HepG2 (cell line): ENCODE measurements around the gene CEP57L1. TPM values are rescaled to one million over a fixed set of nuclear protein-coding genes. Genes with fewer than 3 reads are reported as not detected.
A peak's percentile ranks its signal among the peaks of the same experiment; 100 is the strongest.

ENCODE experiments used
- ARHGAP35 ChIP-seq: sonication (generic); formaldehyde crosslinking; IDR thresholded peaks from 2 replicates; pipeline ENCODE4 v1.9.0; 2022; ENCODE audit warnings: mild to moderate bottlenecking, inconsistent platforms, moderate library complexity, missing genetic modification reagents, borderline replicate concordance
- ASH2L ChIP-seq: fragments of 300-600, 200-600 bp; sonication (generic); IDR thresholded peaks from 2 replicates; pipeline ENCODE4 v1.7.0; 2017; ENCODE audit warnings: low read depth, mild to moderate bottlenecking, moderate library complexity, mixed read lengths, low read length; ENCODE audit not compliant: insufficient read length
- CREM ChIP-seq, 2 experiments: sonication (generic) in 1 of 2; formaldehyde crosslinking in 1 of 2; IDR thresholded peaks; 2 replicates each; pipeline versions ENCODE4 v1.4.0 to v1.6.1; 2016 to 2020; ENCODE audit warnings: antibody characterized with exemption in 1 of 2, mild to moderate bottlenecking in 1 of 2, missing genetic modification reagents in 1 of 2
- HNRNPK ChIP-seq: fragments of 200-400 bp; formaldehyde crosslinking; IDR thresholded peaks from 2 replicates; pipeline ENCODE4 v1.6.1; 2018; ENCODE audit warnings: low read length, low read depth, moderate library complexity, mild to moderate bottlenecking; ENCODE audit not compliant: poor library complexity, severe bottlenecking
- HOXA7 ChIP-seq: sonication (generic); formaldehyde crosslinking; IDR thresholded peaks from 2 replicates; pipeline ENCODE4 v1.8.1; 2022; ENCODE audit warnings: mild to moderate bottlenecking, missing genetic modification reagents, moderate library complexity
- JARID2 ChIP-seq: sonication (generic); formaldehyde crosslinking; IDR thresholded peaks from 2 replicates; pipeline ENCODE4 v1.8.1; 2023; ENCODE audit warnings: missing genetic modification reagents, inconsistent platforms; ENCODE audit not compliant: insufficient replicate concordance
- KLF12 ChIP-seq: sonication (generic); formaldehyde crosslinking; IDR thresholded peaks from 2 replicates; pipeline ENCODE4 v1.4.0; 2020; ENCODE audit warnings: missing genetic modification reagents, borderline replicate concordance
- NR2C2 ChIP-seq: sonication (generic); formaldehyde crosslinking; IDR thresholded peaks from 2 replicates; pipeline ENCODE4 v1.4.0; 2020; ENCODE audit warnings: missing genetic modification reagents, mild to moderate bottlenecking, moderate library complexity, borderline replicate concordance
- RNF2 ChIP-seq: fragments of 450-650 bp; conservative IDR thresholded peaks from 2 replicates; pipeline ENCODE4 v1.6.1; 2016; ENCODE audit warnings: low read depth
- SOX6 ChIP-seq, 2 experiments: fragments of 450-650 bp in 1 of 2; sonication (generic) in 1 of 2; formaldehyde crosslinking in 1 of 2; IDR thresholded peaks; 2 replicates each; pipeline versions ENCODE4 v1.4.0 to v1.6.1; 2017 to 2020; ENCODE audit warnings: antibody characterized with exemption in 1 of 2, mild to moderate bottlenecking in 1 of 2, missing genetic modification reagents in 1 of 2
- ZFP1 ChIP-seq: IDR thresholded peaks from 2 replicates; pipeline ENCODE4 v1.6.1; 2016
- ZKSCAN1 ChIP-seq: fragments of 150-350 bp; IDR thresholded peaks from 2 replicates; pipeline ENCODE4 v1.6.1; 2014; ENCODE audit warnings: low read length
- ZMYM3 ChIP-seq: sonication (generic); formaldehyde crosslinking; IDR thresholded peaks from 2 replicates; pipeline ENCODE4 v1.5.1; 2020; ENCODE audit warnings: mild to moderate bottlenecking, missing genetic modification reagents
- ZNF326 ChIP-seq: sonication (generic); formaldehyde crosslinking; IDR thresholded peaks from 2 replicates; pipeline ENCODE4 v1.4.0; 2020; ENCODE audit warnings: missing genetic modification reagents, borderline replicate concordance
- ZNF33A ChIP-seq: sonication (generic); formaldehyde crosslinking; IDR thresholded peaks from 2 replicates; pipeline ENCODE4 v1.5.1; 2020; ENCODE audit warnings: missing genetic modification reagents, mild to moderate bottlenecking, moderate library complexity, borderline replicate concordance
- ZNF598 ChIP-seq: sonication (generic); formaldehyde crosslinking; IDR thresholded peaks from 2 replicates; pipeline ENCODE4 v1.5.1; 2020; ENCODE audit warnings: mild to moderate bottlenecking, missing genetic modification reagents, borderline replicate concordance
- ZNF737 ChIP-seq: sonication (generic); formaldehyde crosslinking; IDR thresholded peaks from 2 replicates; pipeline ENCODE4 v1.5.0; 2020; ENCODE audit warnings: missing genetic modification reagents, mild to moderate bottlenecking, borderline replicate concordance
- ZSCAN25 ChIP-seq: sonication (generic); formaldehyde crosslinking; IDR thresholded peaks from 2 replicates; pipeline ENCODE4 v1.8.0; 2022; ENCODE audit warnings: mild to moderate bottlenecking, missing genetic modification reagents
- polyA plus RNA-seq, 8 experiments: library from polyadenylated mRNA; depleted of rRNA in 3 of 8; stranded (reverse) in 7 of 8; unstranded in 1 of 8; fragments of >200 nt; fragmentation: Illumina TruSeq in 4 of 8; extraction: Trizol in 4 of 8; gene quantifications; 2 replicates each; pipeline versions ENCODE4 v1.2.1 to v1.2.3, GENCODE V29; 2011 to 2016; ENCODE audit warnings: low read depth in 4 of 8, missing spikeins in 1 of 8, mixed read lengths in 1 of 8; ENCODE audit not compliant: insufficient read depth in 1 of 8
- total RNA-seq, 5 experiments: library from RNA; depleted of rRNA; stranded (reverse); fragments of >200 nt; fragmentation: Illumina TruSeq; extraction: Trizol; gene quantifications; 2 replicates each; pipeline ENCODE4 v1.2.3, GENCODE V29; 2016; ENCODE audit warnings: low read depth in 1 of 5
- TF ChIP-seq, protein P1 (sequence below): sonication (generic); formaldehyde crosslinking; IDR thresholded peaks from 2 replicates; pipeline ENCODE4 v1.4.0; 2020; ENCODE audit warnings: missing genetic modification reagents, borderline replicate concordance
- TF ChIP-seq, protein P2 (sequence below): sonication (generic); formaldehyde crosslinking; IDR thresholded peaks from 2 replicates; pipeline ENCODE4 v1.5.1; 2020; ENCODE audit warnings: mild to moderate bottlenecking, missing genetic modification reagents, borderline replicate concordance
- TF ChIP-seq, protein P3 (sequence below): IDR thresholded peaks from 2 replicates; pipeline ENCODE4 v1.6.1; 2012; ENCODE audit warnings: inconsistent platforms
- TF ChIP-seq, protein P4 (sequence below): sonication (generic); formaldehyde crosslinking; IDR thresholded peaks from 2 replicates; pipeline ENCODE4 v1.5.1; 2020; ENCODE audit warnings: mild to moderate bottlenecking, moderate library complexity, missing genetic modification reagents

The CEP57L1 gene
- total and polyA plus RNA-seq, 2 of the 13 experiments (the other 11 are each of a cell fraction or from before 2014, with no cell fraction given), result 7.7 to 15.5 TPM

DNA sequence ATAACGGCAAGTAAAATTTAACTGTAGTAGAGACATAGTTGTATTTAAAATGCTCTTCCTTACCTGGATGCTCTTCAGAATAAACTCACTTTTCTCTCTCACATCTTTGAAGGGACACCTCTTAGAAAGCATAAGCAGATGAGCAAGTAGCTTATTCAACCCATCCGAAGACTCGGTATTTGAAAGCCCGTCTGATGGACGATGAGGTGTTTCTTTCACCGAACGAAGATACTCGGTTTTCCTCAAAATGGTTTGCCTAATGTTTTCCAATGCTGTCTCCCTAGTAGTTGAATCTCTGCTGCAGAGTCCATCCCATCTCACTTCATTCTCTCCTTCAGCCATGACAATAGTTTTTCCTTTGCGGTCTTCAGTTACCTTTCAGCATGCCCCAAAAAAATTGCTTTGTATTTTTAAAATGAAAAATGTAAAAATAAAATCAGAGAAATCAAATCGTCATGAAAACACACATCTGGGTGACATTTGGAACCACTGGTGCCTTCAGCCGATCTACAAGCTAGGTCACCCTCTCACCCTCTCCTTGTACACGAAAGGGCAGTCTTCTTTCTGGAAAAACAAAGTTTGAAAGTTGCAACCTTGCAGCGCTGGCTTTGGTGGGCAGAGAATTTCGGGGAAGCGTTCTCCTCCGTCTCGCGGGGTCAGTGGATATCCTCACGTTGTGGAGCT, 1.4 kb upstream of the CEP57L1 start (continued):
- TF ChIP-seq SOX6 (IDR thresholded peaks at IDR 0.05) (no peak), SOX6 (CRISPR knock-in tag; IDR thresholded peaks at IDR 0.05) (0 out of 2 replicates have a peak, but pooled peaks have one; percentile 8), ZKSCAN1 (no peak), RNF2 (no peak), ZMYM3 (CRISPR knock-in tag) (no peak), ZSCAN25 (no peak), ZNF326 (no peak), ZFP1 (no peak), JARID2 (no peak), ZNF33A (CRISPR knock-in tag) (0 out of 2 replicates have a peak, but pooled peaks have one; percentile 61), HOXA7 (CRISPR knock-in tag) (no peak), HNRNPK (no peak), ZNF737 (CRISPR knock-in tag) (no peak), ASH2L (peak; percentile 4), NR2C2 (CRISPR knock-in tag) (no peak), KLF12 (CRISPR knock-in tag) (no peak), CREM (IDR thresholded peaks at IDR 0.05) (no peak), CREM (CRISPR knock-in tag; IDR thresholded peaks at IDR 0.05) (no peak), ARHGAP35 (no peak), ZNF598 (CRISPR knock-in tag) (no peak)
- TF ChIP-seq, protein P1, sequence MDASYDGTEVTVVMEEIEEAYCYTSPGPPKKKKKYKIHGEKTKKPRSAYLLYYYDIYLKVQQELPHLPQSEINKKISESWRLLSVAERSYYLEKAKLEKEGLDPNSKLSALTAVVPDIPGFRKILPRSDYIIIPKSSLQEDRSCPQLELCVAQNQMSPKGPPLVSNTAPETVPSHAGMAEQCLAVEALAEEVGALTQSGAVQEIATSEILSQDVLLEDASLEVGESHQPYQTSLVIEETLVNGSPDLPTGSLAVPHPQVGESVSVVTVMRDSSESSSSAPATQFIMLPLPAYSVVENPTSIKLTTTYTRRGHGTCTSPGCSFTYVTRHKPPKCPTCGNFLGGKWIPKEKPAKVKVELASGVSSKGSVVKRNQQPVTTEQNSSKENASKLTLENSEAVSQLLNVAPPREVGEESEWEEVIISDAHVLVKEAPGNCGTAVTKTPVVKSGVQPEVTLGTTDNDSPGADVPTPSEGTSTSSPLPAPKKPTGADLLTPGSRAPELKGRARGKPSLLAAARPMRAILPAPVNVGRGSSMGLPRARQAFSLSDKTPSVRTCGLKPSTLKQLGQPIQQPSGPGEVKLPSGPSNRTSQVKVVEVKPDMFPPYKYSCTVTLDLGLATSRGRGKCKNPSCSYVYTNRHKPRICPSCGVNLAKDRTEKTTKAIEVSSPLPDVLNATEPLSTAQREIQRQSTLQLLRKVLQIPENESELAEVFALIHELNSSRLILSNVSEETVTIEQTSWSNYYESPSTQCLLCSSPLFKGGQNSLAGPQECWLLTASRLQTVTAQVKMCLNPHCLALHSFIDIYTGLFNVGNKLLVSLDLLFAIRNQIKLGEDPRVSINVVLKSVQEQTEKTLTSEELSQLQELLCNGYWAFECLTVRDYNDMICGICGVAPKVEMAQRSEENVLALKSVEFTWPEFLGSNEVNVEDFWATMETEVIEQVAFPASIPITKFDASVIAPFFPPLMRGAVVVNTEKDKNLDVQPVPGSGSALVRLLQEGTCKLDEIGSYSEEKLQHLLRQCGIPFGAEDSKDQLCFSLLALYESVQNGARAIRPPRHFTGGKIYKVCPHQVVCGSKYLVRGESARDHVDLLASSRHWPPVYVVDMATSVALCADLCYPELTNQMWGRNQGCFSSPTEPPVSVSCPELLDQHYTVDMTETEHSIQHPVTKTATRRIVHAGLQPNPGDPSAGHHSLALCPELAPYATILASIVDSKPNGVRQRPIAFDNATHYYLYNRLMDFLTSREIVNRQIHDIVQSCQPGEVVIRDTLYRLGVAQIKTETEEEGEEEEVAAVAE (CRISPR knock-in tag), result no peak
- TF ChIP-seq, protein P2, sequence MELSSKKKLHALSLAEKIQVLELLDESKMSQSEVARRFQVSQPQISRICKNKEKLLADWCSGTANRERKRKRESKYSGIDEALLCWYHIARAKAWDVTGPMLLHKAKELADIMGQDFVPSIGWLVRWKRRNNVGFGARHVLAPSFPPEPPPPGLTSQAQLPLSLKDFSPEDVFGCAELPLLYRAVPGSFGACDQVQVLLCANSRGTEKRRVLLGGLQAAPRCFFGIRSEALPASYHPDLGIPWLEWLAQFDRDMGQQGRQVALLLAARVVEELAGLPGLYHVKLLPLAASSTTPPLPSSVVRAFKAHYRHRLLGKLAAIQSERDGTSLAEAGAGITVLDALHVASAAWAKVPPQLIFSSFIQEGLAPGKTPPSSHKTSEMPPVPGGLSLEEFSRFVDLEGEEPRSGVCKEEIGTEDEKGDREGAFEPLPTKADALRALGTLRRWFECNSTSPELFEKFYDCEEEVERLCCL (CRISPR knock-in tag), result no peak
- TF ChIP-seq, protein P3, sequence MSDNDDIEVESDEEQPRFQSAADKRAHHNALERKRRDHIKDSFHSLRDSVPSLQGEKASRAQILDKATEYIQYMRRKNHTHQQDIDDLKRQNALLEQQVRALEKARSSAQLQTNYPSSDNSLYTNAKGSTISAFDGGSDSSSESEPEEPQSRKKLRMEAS, result no peak
- TF ChIP-seq, protein P4, sequence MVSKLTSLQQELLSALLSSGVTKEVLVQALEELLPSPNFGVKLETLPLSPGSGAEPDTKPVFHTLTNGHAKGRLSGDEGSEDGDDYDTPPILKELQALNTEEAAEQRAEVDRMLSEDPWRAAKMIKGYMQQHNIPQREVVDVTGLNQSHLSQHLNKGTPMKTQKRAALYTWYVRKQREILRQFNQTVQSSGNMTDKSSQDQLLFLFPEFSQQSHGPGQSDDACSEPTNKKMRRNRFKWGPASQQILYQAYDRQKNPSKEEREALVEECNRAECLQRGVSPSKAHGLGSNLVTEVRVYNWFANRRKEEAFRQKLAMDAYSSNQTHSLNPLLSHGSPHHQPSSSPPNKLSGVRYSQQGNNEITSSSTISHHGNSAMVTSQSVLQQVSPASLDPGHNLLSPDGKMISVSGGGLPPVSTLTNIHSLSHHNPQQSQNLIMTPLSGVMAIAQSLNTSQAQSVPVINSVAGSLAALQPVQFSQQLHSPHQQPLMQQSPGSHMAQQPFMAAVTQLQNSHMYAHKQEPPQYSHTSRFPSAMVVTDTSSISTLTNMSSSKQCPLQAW (CRISPR knock-in tag), result 0 out of 2 replicates have a peak, but pooled peaks have one; percentile 22
